Natural killer cell (primary cell): ENCODE results near the gene TNS2. TPM values are rescaled to one million over a fixed set of nuclear protein-coding genes. Genes with fewer than 3 reads are reported as not detected.
"Not testable (repeated sequence)": the region's sequence is repeated elsewhere in the genome, so short reads cannot be mapped to it uniquely, and the experiment has no call there.

ENCODE experiments used
- ATAC-seq, 3 donors: fragments of 150-1000 bp in 2 of 3; fragments of 200-7000 bp in 1 of 3; cut with Tn5 transposase; 1 replicate in 1 of 3; 2 replicates in 2 of 3; pipeline ENCODE4 v1.10.0; 2021; ENCODE audit warnings: mild to moderate bottlenecking in 2 of 3, moderate library complexity in 2 of 3
- DNase-seq, 2 donors: peaks; one replicate each; pipeline versions ENCODE4 v3.0.0 to v3.0.0-alpha.2; 2013 to 2021; ENCODE audit warnings: mixed read lengths in 1 of 2
- H3K27ac ChIP-seq: one replicate; pipeline ENCODE4 v1.5.1; 2013; ENCODE audit warnings: mild to moderate bottlenecking, low read length
- H3K27me3 ChIP-seq: one replicate; pipeline ENCODE4 v1.6.1; 2013; ENCODE audit warnings: low read length; ENCODE audit not compliant: control insufficient read depth, insufficient read depth
- H3K36me3 ChIP-seq: one replicate; pipeline ENCODE4 v1.6.1; 2013; ENCODE audit warnings: low read length; ENCODE audit not compliant: control insufficient read depth, insufficient read depth
- H3K4me1 ChIP-seq: one replicate; pipeline ENCODE4 v1.6.1; 2013; ENCODE audit warnings: low read length; ENCODE audit not compliant: control insufficient read depth, insufficient read depth
- H3K4me3 ChIP-seq: one replicate; pipeline ENCODE4 v1.5.1; 2013; ENCODE audit warnings: low read length
- H3K9me3 ChIP-seq: one replicate; pipeline ENCODE4 v1.6.1; 2013; ENCODE audit warnings: low read length; ENCODE audit not compliant: control insufficient read depth, insufficient read depth
- H3K27ac Mint-ChIP-seq, 2 donors: one replicate each; pipeline ENCODE4 v1.8.0; 2022; ENCODE audit warnings: mild to moderate bottlenecking in 2 of 2, mixed read lengths in 2 of 2, moderate library complexity in 1 of 2
- H3K27me3 Mint-ChIP-seq, 2 donors: one replicate each; pipeline ENCODE4 v1.8.0; 2022; ENCODE audit warnings: low read depth in 2 of 2, mixed read lengths in 2 of 2
- H3K36me3 Mint-ChIP-seq: one replicate; pipeline ENCODE4 v1.8.0; 2022; ENCODE audit warnings: mixed read lengths
- H3K4me1 Mint-ChIP-seq, 2 donors: one replicate each; pipeline ENCODE4 v1.8.0; 2022; ENCODE audit warnings: mixed read lengths in 2 of 2
- H3K4me3 Mint-ChIP-seq: one replicate; pipeline ENCODE4 v1.8.0; 2022; ENCODE audit warnings: mild to moderate bottlenecking, moderate library complexity, mixed read lengths
- H3K9me3 Mint-ChIP-seq, 2 donors: one replicate each; pipeline ENCODE4 v1.8.0; 2022; ENCODE audit warnings: mixed read lengths in 2 of 2
- CTCF ChIP-seq: fragments of 200-600 bp; IDR thresholded peaks from one replicate; pipeline ENCODE4 v1.8.0; 2022; ENCODE audit warnings: antibody characterized with exemption
- WGBS: methylation state at CpG from one replicate; pipeline ENCODE4 v1.1.7; 2013; ENCODE audit warnings: missing lambda C conversion rate; ENCODE audit not compliant: insufficient coverage; 5-methylcytosine and 5-hydroxymethylcytosine counted together
- intact Hi-C: fragments of 100-400 bp; cut with micrococcal nuclease; formaldehyde crosslinking; loops from one replicate; pipeline ENCODE4 v1.14.2; 2022
- total RNA-seq, 4 donors: library from RNA; stranded (reverse); fragments of 120-200 nt in 1 of 4; gene quantifications; one replicate each; pipeline versions ENCODE4 v1.2.3 to v1.2.4, GENCODE V29; 2013 to 2022

Gene TNS2
- total RNA-seq, 3 donors from 2014 or later (not counting 1 experiment from before 2014, with no cell fraction given): 0.95 to 1.8 (median 1.0) TPM

- no peaks in the 10 kb centered on the region for H3K27me3 ChIP-seq
- peaks cover 42 to 48% of the 10 kb centered on the region in 2 donors for H3K4me1 Mint-ChIP-seq
Measured at GRCh38 chr12:53012928-53013327, 36.9 kb upstream of the TNS2 start.

GRCh38 chr12:53014709-53015108, 35.2 kb upstream of the TNS2 start:
- H3K4me1 Mint-ChIP-seq: peaks cover 34 to 38% of the 10 kb centered on the region in 2 donors
- TF ChIP-seq CTCF: no peak
- no peaks in the 10 kb centered on the region for H3K9me3 Mint-ChIP-seq
- peaks cover 36% of the 10 kb centered on the region for H3K36me3 ChIP-seq
- H3K9me3 ChIP-seq: no peaks in the 10 kb centered on the region
- no peak for DNase-seq
- H3K4me3 Mint-ChIP-seq: no peak overlapping the region
- H3K27ac ChIP-seq: no peak overlapping the region
- H3K4me1 ChIP-seq: no peaks in the 10 kb centered on the region
- H3K27me3 ChIP-seq: no peaks in the 10 kb centered on the region
- no peaks in the 10 kb centered on the region for H3K27me3 Mint-ChIP-seq
- peaks cover 7% of the 10 kb centered on the region for H3K36me3 Mint-ChIP-seq
- peak overlapping the region; percentile 51 to 53 for H3K27ac Mint-ChIP-seq
- H3K4me3 ChIP-seq: no peak overlapping the region
- ATAC-seq: no peak
- 89% methylated on average over 1 of the region's 2 CpGs for WGBS
- intact Hi-C loops: no loop called here

More at GRCh38 chr12:53012928-53013327, 36.9 kb upstream of the TNS2 start:
- Mint-ChIP-seq H3K27ac (no peak overlapping the region), H3K27me3 (no peaks in the 10 kb centered on the region), H3K36me3 (peaks cover 7% of the 10 kb centered on the region), H3K9me3 (no peaks in the 10 kb centered on the region), H3K4me3 (no peak overlapping the region)
- H3K36me3 ChIP-seq: peaks cover 26% of the 10 kb centered on the region
- intact Hi-C loops: no loop called here
- ATAC-seq: no peak
- DNase-seq: no peak
- H3K27ac ChIP-seq: no peak overlapping the region
- no peaks in the 10 kb centered on the region for H3K9me3 ChIP-seq
- no peak for TF ChIP-seq CTCF
- 96% methylated on average over 3 of the region's 3 CpGs for WGBS
- H3K4me3 ChIP-seq: no peak overlapping the region
- peaks cover 8% of the 10 kb centered on the region for H3K4me1 ChIP-seq

- 90% methylated on average over 2 of the region's 3 CpGs for WGBS
- no peak for TF ChIP-seq CTCF
- ATAC-seq (no peak), DNase-seq (no peak)
- no peaks in the 10 kb centered on the region for H3K9me3 ChIP-seq
- Mint-ChIP-seq H3K4me1 (peaks cover 0 to 15% of the 10 kb centered on the region in 2 donors), H3K36me3 (peaks cover 24% of the 10 kb centered on the region), H3K4me3 (no peak overlapping the region), H3K9me3 (no peaks in the 10 kb centered on the region), H3K27me3 (no peaks in the 10 kb centered on the region), H3K27ac (peak overlapping the region in 1 of 2 donors; percentile 28)
- no peaks in the 10 kb centered on the region for H3K27me3 ChIP-seq
- H3K27ac ChIP-seq: no peak overlapping the region
- intact Hi-C loops: no loop called here
- peaks cover 77% of the 10 kb centered on the region for H3K36me3 ChIP-seq
- no peak overlapping the region for H3K4me3 ChIP-seq
- H3K4me1 ChIP-seq: no peaks in the 10 kb centered on the region
Measured at GRCh38 chr12:53025250-53025649, 24.6 kb upstream of the TNS2 start.

- H3K36me3 Mint-ChIP-seq: peaks cover 26% of the 10 kb centered on the region
- H3K4me3 ChIP-seq, ATAC-seq, H3K9me3 Mint-ChIP-seq, H3K27ac Mint-ChIP-seq, DNase-seq, H3K27me3 Mint-ChIP-seq, intact Hi-C loops, H3K4me3 Mint-ChIP-seq, H3K9me3 ChIP-seq, H3K27ac ChIP-seq, H3K4me1 ChIP-seq, H3K27me3 ChIP-seq: not testable (repeated sequence)
- peaks cover 0 to 12% of the 10 kb centered on the region in 2 donors for H3K4me1 Mint-ChIP-seq
- peaks cover 74% of the 10 kb centered on the region for H3K36me3 ChIP-seq
- WGBS: 88% methylated on average over 12 of the region's 13 CpGs
Measured at GRCh38 chr12:53027014-53027413, 22.9 kb upstream of the TNS2 start.
